ENCODE data around the gene NR2F2.

DNA sequence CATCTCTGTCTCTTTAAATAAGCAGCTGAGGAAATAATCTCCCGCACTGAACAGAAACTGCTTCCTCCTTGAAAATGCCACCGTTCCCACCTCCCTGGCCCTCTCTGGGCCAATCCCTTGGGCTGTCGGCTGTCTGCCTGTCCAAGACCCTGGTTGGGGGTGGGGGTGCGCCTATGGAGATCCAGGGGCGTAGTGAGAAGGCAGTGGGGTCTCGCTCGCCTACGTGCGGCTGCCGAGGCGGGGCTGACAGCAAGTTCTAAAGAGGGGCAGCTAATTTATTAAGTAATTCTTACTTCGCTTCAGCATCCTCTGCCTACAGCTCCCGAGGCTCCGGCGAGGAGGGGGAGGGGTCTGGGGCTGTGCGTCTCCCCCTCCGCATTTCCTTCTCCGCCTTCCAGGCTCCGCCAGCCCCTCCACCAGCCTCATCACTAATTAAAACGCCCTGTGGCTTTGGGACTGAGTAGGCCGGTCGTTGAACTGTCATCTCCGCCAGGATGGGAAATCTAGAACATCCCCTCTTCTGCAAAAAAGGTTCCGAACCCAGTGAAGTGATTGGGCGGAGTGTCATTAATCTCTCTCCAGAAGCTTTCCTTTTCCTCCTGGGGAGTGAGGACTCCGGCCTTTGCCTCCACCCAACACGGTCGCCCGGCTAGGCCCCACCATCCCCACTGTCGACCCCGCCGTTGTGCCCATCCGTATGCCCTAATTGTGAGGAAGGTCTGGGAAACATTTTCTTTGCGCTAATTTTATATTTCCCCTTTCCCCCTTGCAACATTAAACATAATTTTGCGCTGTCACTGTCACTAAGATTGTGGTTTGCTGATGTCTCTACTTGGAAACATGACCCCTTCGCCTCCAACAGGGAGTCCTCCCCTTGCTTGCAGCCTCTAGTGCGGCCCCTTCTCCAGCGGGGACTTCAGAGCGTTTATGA, 16.9 kb downstream of the NR2F2 start:
- no peak for TF ChIP-seq CBFB (CRISPR knock-in tag; IDR thresholded peaks at IDR 0.05)
- TF ChIP-seq POLR2AphosphoS5 (IDR thresholded peaks at IDR 0.05; ENCODE audit: low read depth, low read length): no peak
- TF ChIP-seq, protein P1, sequence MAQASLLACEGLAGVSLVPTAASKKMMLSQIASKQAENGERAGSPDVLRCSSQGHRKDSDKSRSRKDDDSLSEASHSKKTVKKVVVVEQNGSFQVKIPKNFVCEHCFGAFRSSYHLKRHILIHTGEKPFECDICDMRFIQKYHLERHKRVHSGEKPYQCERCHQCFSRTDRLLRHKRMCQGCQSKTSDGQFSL (CRISPR knock-in tag; IDR thresholded peaks at IDR 0.05): no peak
- no peak for TF ChIP-seq HOXA9 (CRISPR knock-in tag; IDR thresholded peaks at IDR 0.05; ENCODE audit: borderline replicate concordance)
- TF ChIP-seq, protein P2, sequence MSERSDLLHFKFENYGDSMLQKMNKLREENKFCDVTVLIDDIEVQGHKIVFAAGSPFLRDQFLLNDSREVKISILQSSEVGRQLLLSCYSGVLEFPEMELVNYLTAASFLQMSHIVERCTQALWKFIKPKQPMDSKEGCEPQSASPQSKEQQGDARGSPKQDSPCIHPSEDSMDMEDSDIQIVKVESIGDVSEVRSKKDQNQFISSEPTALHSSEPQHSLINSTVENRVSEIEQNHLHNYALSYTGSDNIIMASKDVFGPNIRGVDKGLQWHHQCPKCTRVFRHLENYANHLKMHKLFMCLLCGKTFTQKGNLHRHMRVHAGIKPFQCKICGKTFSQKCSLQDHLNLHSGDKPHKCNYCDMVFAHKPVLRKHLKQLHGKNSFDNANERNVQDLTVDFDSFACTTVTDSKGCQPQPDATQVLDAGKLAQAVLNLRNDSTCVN (CRISPR knock-in tag; IDR thresholded peaks at IDR 0.05; ENCODE audit: borderline replicate concordance): no peak
- TF ChIP-seq FOXA1 (IDR thresholded peaks at IDR 0.05): no peak
- TF ChIP-seq FOXA1 (CRISPR knock-in tag; IDR thresholded peaks at IDR 0.05): no peak
- TF ChIP-seq KAT2B (IDR thresholded peaks at IDR 0.05; ENCODE audit: borderline replicate concordance, low read depth, low read length): no peak
- TF ChIP-seq TBL1XR1 (IDR thresholded peaks at IDR 0.05; ENCODE audit: borderline replicate concordance, low read length, partially characterized antibody): no peak
- no peak for TF ChIP-seq ATF1 (CRISPR knock-in tag; IDR thresholded peaks at IDR 0.05)
- TF ChIP-seq, protein P3, sequence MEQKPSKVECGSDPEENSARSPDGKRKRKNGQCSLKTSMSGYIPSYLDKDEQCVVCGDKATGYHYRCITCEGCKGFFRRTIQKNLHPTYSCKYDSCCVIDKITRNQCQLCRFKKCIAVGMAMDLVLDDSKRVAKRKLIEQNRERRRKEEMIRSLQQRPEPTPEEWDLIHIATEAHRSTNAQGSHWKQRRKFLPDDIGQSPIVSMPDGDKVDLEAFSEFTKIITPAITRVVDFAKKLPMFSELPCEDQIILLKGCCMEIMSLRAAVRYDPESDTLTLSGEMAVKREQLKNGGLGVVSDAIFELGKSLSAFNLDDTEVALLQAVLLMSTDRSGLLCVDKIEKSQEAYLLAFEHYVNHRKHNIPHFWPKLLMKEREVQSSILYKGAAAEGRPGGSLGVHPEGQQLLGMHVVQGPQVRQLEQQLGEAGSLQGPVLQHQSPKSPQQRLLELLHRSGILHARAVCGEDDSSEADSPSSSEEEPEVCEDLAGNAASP (CRISPR knock-in tag; IDR thresholded peaks at IDR 0.05; ENCODE audit: borderline replicate concordance): no peak
